Esophagus squamous epithelium (tissue), 4 donors: ENCODE data around the gene CLIP4.

ENCODE experiments used
- CTCF ChIP-seq, 6 experiments: fragments of 450-650 bp in 4 of 6; fragments of 200-600 bp in 2 of 6; sonication (generic) in 2 of 6; IDR thresholded peaks; one replicate each; pipeline ENCODE4 v1.5.1; 2016 to 2019; ENCODE audit warnings: antibody characterized with exemption in 6 of 6, mild to moderate bottlenecking in 4 of 6, moderate library complexity in 4 of 6
- POLR2A ChIP-seq, 4 donors: fragments of 450-650 bp; IDR thresholded peaks; one replicate each; pipeline ENCODE4 v1.6.1; 2017; ENCODE audit warnings: antibody characterized with exemption in 4 of 4, mild to moderate bottlenecking in 4 of 4, moderate library complexity in 3 of 4

- TF ChIP-seq POLR2A (IDR thresholded peaks at IDR 0.05) (peak in 1 of 4 donors; percentile 32), CTCF (IDR thresholded peaks at IDR 0.05) (no peak)
Observed at GRCh38 chr2:29113891-29114321, 1.3 kb upstream of the CLIP4 start.
